Endothelial cell of umbilical vein (primary cell): Measurements from ENCODE around the gene GRIA4. TPM values are rescaled to one million over a fixed set of nuclear protein-coding genes. Genes with fewer than 3 reads are reported as not detected.

Experiments
- BruUV-seq: library from RNA; stranded (reverse); fragments of 400-500 nt; replicated peaks from 2 replicates; lab custom pipeline; 2021; lab: Mats Ljungman, UMichigan
- CTCF ChIA-PET: fragments of 300-600, 350-600 bp; sonication (Branson Sonifier 250); formaldehyde crosslinking; loops from one replicate; lab custom pipeline; 2021; ENCODE audit warnings: antibody characterized with exemption, inconsistent platforms; lab: Charles Lee
- POLR2A ChIA-PET: fragments of 300-600, 350-600 bp; sonication (Branson Sonifier 250); formaldehyde crosslinking; loops from one replicate; lab custom pipeline; 2021; ENCODE audit warnings: antibody characterized with exemption, inconsistent platforms; lab: Charles Lee
- DNase-seq: peaks from one replicate; pipeline ENCODE4 v3.0.0-alpha.2; 2011; ENCODE audit warnings: low read depth, low spot score
- FAIRE-seq: peaks from 2 replicates; lab custom pipeline; 2011; peaks lifted over from hg19 to GRCh38; lab: Jason Lieb, UNC
- H2AFZ ChIP-seq: 2 replicates; pipeline ENCODE4 v1.6.0; 2012; ENCODE audit warnings: low read depth, low read length, control low read depth, inconsistent platforms
- H3K27ac ChIP-seq: 2 replicates; pipeline ENCODE4 v1.5.1; 2011; ENCODE audit warnings: low read depth, mild to moderate bottlenecking, control low read depth, low read length, moderate library complexity; ENCODE audit not compliant: insufficient read depth
- H3K27me3 ChIP-seq, 2 experiments: 2 replicates each; pipeline versions ENCODE4 v1.6.0 to v1.6.1; 2011; ENCODE audit warnings: low read length in 2 of 2, mixed read lengths in 1 of 2; ENCODE audit not compliant: control insufficient read depth in 2 of 2, insufficient read depth in 2 of 2
- H3K36me3 ChIP-seq, 2 experiments: 2 replicates in 1 of 2; 3 replicates in 1 of 2; pipeline ENCODE4 v1.5.1; 2011; ENCODE audit warnings: low read length in 2 of 2, mild to moderate bottlenecking in 1 of 2, moderate library complexity in 1 of 2; ENCODE audit not compliant: control insufficient read depth in 2 of 2, insufficient read depth in 2 of 2; ENCODE audit errors: extremely low read depth in 1 of 2
- H3K4me1 ChIP-seq: 3 replicates; pipeline ENCODE4 v1.5.1; 2011; ENCODE audit warnings: mild to moderate bottlenecking, low read length; ENCODE audit not compliant: control insufficient read depth, insufficient read depth; ENCODE audit errors: extremely low read depth
- H3K4me2 ChIP-seq: 2 replicates; pipeline ENCODE4 v1.6.1; 2011; ENCODE audit warnings: low read length, control low read depth, mixed read lengths; ENCODE audit not compliant: insufficient read depth
- H3K4me3 ChIP-seq, 3 experiments: fragments of 200-600 bp in 1 of 3; sonication (generic), shearing (Covaris generic) in 1 of 3; replicated peaks in 1 of 3; 2 replicates each; pipeline ENCODE4 v1.5.1; 2011 to 2016; ENCODE audit warnings: control low read depth in 3 of 3, low read length in 3 of 3, mild to moderate bottlenecking in 2 of 3, inconsistent platforms in 1 of 3, low read depth in 1 of 3, moderate library complexity in 1 of 3; ENCODE audit not compliant: insufficient read depth in 1 of 3
- H3K79me2 ChIP-seq: 2 replicates; pipeline ENCODE4 v1.6.0; 2012; ENCODE audit warnings: low read length, inconsistent platforms; ENCODE audit not compliant: control insufficient read depth, insufficient read depth
- H3K9ac ChIP-seq: replicated peaks from 2 replicates; pipeline ENCODE3; 2011; ENCODE audit warnings: low read length, control low read depth; ENCODE audit not compliant: insufficient read depth; ENCODE audit errors: extremely low read depth
- H3K9me1 ChIP-seq: replicated peaks from 3 replicates; pipeline ENCODE4 v1.6.0; 2011; ENCODE audit warnings: mild to moderate bottlenecking, low read length; ENCODE audit not compliant: control insufficient read depth, insufficient read depth; ENCODE audit errors: extremely low read depth
- H3K9me3 ChIP-seq: replicated peaks from 2 replicates; pipeline ENCODE4 v1.5.1; 2012; ENCODE audit warnings: low read length, inconsistent platforms; ENCODE audit not compliant: control insufficient read depth, insufficient read depth
- H4K20me1 ChIP-seq: replicated peaks from 2 replicates; pipeline ENCODE3; 2011; ENCODE audit warnings: mild to moderate bottlenecking, low read length; ENCODE audit not compliant: control insufficient read depth, insufficient read depth; ENCODE audit errors: extremely low read depth
- CTCF ChIP-seq, 2 donors: IDR thresholded peaks; 1 replicate in 1 of 2; 2 replicates in 1 of 2; pipeline ENCODE4 v1.5.1; 2011; ENCODE audit warnings: low read length in 2 of 2, mild to moderate bottlenecking in 2 of 2, moderate library complexity in 2 of 2, control low read depth in 1 of 2, inconsistent platforms in 1 of 2, low read depth in 1 of 2; ENCODE audit not compliant: insufficient read depth in 1 of 2; ENCODE audit errors: extremely low read depth in 1 of 2
- EZH2 ChIP-seq: IDR thresholded peaks from 2 replicates; pipeline ENCODE4 v1.6.1; 2012; ENCODE audit warnings: borderline replicate concordance, low read depth, mild to moderate bottlenecking, moderate library complexity, low read length, inconsistent platforms; ENCODE audit not compliant: severe bottlenecking
- FOS ChIP-seq: IDR thresholded peaks from 2 replicates; pipeline ENCODE4 v1.6.1; 2011; ENCODE audit warnings: mild to moderate bottlenecking, low read length, moderate library complexity, borderline replicate concordance; ENCODE audit not compliant: insufficient read depth
- GATA2 ChIP-seq: IDR thresholded peaks from 2 replicates; pipeline ENCODE4 v1.7.0; 2011; ENCODE audit warnings: low read depth, mild to moderate bottlenecking, moderate library complexity, mixed read lengths, low read length; ENCODE audit not compliant: insufficient read length, insufficient read depth
- MAX ChIP-seq: IDR thresholded peaks from 2 replicates; pipeline ENCODE4 v1.6.1; 2011; ENCODE audit not compliant: insufficient read depth, insufficient read length
- MYC ChIP-seq: IDR thresholded peaks from one replicate; pipeline ENCODE4 v1.6.1; 2011; ENCODE audit warnings: mild to moderate bottlenecking, low read depth, low read length
- POLR2AphosphoS5 ChIP-seq: IDR thresholded peaks from 2 replicates; pipeline ENCODE4 v1.6.1; 2012; ENCODE audit warnings: low read depth, mild to moderate bottlenecking, control low read depth, low read length, moderate library complexity; ENCODE audit not compliant: insufficient read depth
- dilution Hi-C: fragments of 300-500 bp; cut with MboI; formaldehyde crosslinking; loops from one replicate; pipeline ENCODE4 v1.15.0; 2019; ENCODE audit warnings: low sequenced_read_pairs; ENCODE audit not compliant: extremely low pct_ligation_motif_present
- intact Hi-C: fragments of 100-400 bp; cut with micrococcal nuclease; formaldehyde crosslinking; loops from one replicate; pipeline ENCODE4 v1.10.0; 2022
- polyA plus RNA-seq, 4 experiments: library from polyadenylated mRNA; depleted of rRNA in 3 of 4; stranded (reverse) in 3 of 4; unstranded in 1 of 4; fragments of >200 nt; gene quantifications; 2 replicates each; pipeline versions ENCODE4 v1.2.1 to v1.2.3, GENCODE V29; 2011 to 2012; ENCODE audit warnings: missing spikeins in 1 of 4
- total RNA-seq: library from RNA; stranded (reverse); gene quantifications from 2 replicates; pipeline ENCODE4 v1.2.3, GENCODE V29; 2021

GRIA4 gene
- total and polyA plus RNA-seq, 2 donors (not counting 3 experiments of a cell fraction or from before 2014, with no cell fraction given), result not detected

- Histone ChIP-seq H3K9ac (no peak overlapping the region), H3K4me2 (no peak overlapping the region), H4K20me1 (no peaks in the 10 kb centered on the region), H3K4me1 (no peaks in the 10 kb centered on the region), H3K9me3 (no peaks in the 10 kb centered on the region), H3K27ac (no peak overlapping the region), H3K36me3 (peaks cover 0 to 2% of the 10 kb centered on the region in 2 experiments), H3K9me1 (no peaks in the 10 kb centered on the region), H3K4me3 (no peak overlapping the region), H3K79me2 (no peaks in the 10 kb centered on the region), H3K27me3 (no peaks in the 10 kb centered on the region), H2AFZ (no peak overlapping the region)
- no TSS peak for BruUV-seq
- ChIA-PET CTCF (no interaction called here), POLR2A (no interaction called here)
- intact Hi-C loops, result no loop called here
- DNase-seq (no peak), FAIRE-seq (no peak)
- TF ChIP-seq POLR2AphosphoS5 (no peak), GATA2 (no peak), MAX (no peak), MYC (no peak), FOS (no peak), EZH2 (no peak), CTCF (IDR thresholded peaks at IDR 0.05; ENCODE audit: extremely low read depth in 1 of 2, insufficient read depth in 1 of 2, low read depth in 1 of 2, low read length in 2 of 2) (no peak)
- dilution Hi-C loops, result no loop called here
Measured at GRCh38 chr11:105991888-105992287, 382.0 kb downstream of the GRIA4 start.
